Ishikawa (cell line): Measurements from ENCODE around the gene MAT2A.
A peak's percentile ranks its signal among the peaks of the same experiment; 100 is the strongest.

Experiments
- CEBPB ChIP-seq: IDR thresholded peaks from 2 replicates; pipeline ENCODE4 v1.6.1; 2012
- CREB1 ChIP-seq: IDR thresholded peaks from 2 replicates; pipeline ENCODE4 v1.6.1; 2012; ENCODE audit warnings: low read depth
- EP300 ChIP-seq: IDR thresholded peaks from 2 replicates; pipeline ENCODE4 v1.6.1; 2012; ENCODE audit warnings: borderline replicate concordance
- RAD21 ChIP-seq: IDR thresholded peaks from 2 replicates; pipeline ENCODE4 v1.6.1; 2012; ENCODE audit warnings: low read depth
- TAF1 ChIP-seq: IDR thresholded peaks from 2 replicates; pipeline ENCODE4 v1.6.1; 2012; ENCODE audit warnings: low read depth, mild to moderate bottlenecking
- TCF12 ChIP-seq: IDR thresholded peaks from 2 replicates; pipeline ENCODE4 v1.6.1; 2012; ENCODE audit warnings: low read depth
- TEAD4 ChIP-seq: IDR thresholded peaks from 2 replicates; pipeline ENCODE4 v1.6.1; 2012
- YY1 ChIP-seq: IDR thresholded peaks from 2 replicates; pipeline ENCODE4 v1.6.1; 2012; ENCODE audit warnings: low read depth
- TF ChIP-seq, protein P1 (sequence below): IDR thresholded peaks from 2 replicates; pipeline ENCODE4 v1.6.1; 2012; ENCODE audit warnings: low read depth, mild to moderate bottlenecking
- TF ChIP-seq, protein P2 (sequence below): IDR thresholded peaks from 2 replicates; pipeline ENCODE4 v1.6.1; 2012

DNA sequence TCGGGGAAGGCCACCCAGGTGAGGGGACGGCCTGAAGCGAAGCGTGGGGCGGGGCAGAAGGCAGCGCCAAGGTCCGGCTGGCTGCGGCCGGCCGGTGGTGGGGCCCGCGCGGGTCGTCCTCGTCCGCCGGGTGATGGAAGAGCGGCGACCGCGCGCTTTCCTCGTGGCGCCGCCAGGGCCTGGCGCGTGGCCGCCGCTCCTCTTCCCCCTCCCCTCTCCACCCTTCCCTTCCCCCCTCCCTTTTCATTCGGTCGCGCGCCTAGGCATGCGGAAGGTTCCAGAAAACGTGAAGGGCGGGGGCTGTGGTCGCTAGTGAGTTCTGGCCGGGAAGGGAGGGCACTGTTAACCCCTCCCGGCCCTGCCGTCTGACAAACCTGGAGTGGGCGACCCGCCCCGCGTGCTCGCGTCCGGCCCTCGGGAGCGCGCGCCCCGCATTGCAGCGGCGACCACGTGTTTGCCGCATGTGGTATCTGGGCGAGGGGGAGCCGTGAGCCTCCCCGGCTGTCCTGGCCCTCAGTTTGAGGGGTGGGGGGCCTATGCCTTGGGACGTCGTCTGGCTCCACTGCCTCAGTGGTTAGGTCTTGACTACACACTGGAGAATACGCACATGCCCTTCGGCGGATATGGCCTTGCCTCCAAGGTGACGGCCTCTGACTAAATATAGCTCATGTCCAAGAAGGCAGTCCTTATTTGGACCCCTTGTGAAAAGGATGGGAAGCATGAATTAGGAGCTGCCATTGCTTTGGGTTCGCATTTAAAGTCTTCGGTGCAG, 579 bp downstream of the MAT2A start:
- TF ChIP-seq, protein P1, sequence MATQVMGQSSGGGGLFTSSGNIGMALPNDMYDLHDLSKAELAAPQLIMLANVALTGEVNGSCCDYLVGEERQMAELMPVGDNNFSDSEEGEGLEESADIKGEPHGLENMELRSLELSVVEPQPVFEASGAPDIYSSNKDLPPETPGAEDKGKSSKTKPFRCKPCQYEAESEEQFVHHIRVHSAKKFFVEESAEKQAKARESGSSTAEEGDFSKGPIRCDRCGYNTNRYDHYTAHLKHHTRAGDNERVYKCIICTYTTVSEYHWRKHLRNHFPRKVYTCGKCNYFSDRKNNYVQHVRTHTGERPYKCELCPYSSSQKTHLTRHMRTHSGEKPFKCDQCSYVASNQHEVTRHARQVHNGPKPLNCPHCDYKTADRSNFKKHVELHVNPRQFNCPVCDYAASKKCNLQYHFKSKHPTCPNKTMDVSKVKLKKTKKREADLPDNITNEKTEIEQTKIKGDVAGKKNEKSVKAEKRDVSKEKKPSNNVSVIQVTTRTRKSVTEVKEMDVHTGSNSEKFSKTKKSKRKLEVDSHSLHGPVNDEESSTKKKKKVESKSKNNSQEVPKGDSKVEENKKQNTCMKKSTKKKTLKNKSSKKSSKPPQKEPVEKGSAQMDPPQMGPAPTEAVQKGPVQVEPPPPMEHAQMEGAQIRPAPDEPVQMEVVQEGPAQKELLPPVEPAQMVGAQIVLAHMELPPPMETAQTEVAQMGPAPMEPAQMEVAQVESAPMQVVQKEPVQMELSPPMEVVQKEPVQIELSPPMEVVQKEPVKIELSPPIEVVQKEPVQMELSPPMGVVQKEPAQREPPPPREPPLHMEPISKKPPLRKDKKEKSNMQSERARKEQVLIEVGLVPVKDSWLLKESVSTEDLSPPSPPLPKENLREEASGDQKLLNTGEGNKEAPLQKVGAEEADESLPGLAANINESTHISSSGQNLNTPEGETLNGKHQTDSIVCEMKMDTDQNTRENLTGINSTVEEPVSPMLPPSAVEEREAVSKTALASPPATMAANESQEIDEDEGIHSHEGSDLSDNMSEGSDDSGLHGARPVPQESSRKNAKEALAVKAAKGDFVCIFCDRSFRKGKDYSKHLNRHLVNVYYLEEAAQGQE: no peak
- no peak for TF ChIP-seq RAD21
- TF ChIP-seq, protein P2, sequence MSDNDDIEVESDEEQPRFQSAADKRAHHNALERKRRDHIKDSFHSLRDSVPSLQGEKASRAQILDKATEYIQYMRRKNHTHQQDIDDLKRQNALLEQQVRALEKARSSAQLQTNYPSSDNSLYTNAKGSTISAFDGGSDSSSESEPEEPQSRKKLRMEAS: peak; percentile 97
- TF ChIP-seq TAF1: no peak
- TF ChIP-seq EP300: no peak
- no peak for TF ChIP-seq CREB1
- no peak for TF ChIP-seq CEBPB
- peak; percentile 14; the same call in 1 of the 2 replicates for TF ChIP-seq TEAD4
- no peak for TF ChIP-seq TCF12
- TF ChIP-seq YY1: no peak
